Left renal pelvis (tissue), 4 donors: ENCODE measurements around the gene NSMF. TPM values are rescaled to one million over a fixed set of nuclear protein-coding genes. Genes with fewer than 3 reads are reported as not detected.

Source experiments
- DNase-seq, 4 donors: peaks; one replicate each; pipeline ENCODE4 v3.0.0-alpha.2; 2013; ENCODE audit warnings: low read depth in 4 of 4, low spot score in 3 of 4
- polyA plus RNA-seq, 4 donors: library from polyadenylated mRNA; unstranded; fragments of 120-200 nt; gene quantifications; one replicate each; pipeline ENCODE4 v1.2.1, GENCODE V29; 2013; ENCODE audit not compliant: insufficient read length in 4 of 4

The NSMF gene
- polyA plus RNA-seq, 4 donors: 40.4 to 51.3 (median 46.4) TPM

DNA sequence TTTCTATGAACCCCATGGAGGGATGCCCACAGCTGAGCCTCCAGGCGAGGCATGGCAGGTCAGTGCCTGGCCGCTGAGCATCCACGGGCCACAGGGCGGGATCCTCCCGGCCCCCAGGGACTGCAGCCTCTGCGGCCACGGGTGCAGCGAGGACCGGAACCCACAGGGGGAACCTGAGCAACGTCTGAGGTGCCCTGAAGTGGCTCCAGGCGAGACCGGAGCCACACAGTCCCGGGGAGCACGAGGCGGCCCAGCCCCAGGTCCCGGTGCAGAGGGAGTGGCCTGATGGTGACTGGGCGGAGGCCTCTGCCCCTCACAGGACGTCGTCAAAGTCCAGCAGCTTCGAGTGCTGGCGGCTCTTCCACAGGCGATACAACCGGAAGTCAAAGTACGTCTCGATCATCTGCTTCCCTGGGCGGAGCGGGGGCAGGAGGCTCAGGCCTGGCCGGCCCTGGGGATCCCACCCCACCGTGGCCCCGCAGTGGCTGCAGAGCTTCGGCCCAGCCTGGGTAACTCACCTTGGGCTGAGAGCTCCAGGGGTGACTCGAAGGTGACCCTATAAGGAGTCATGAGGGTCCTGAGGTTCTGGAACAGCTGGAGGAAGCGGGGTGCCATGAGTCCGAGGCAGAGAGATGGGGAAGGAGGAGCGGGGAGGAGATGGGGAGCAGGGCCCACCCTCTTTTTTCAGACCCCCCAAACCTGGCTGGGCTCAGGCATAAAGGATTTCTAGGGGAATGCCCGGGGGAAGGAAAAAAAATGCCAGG lies 9.9 kb downstream of the NSMF start:
- DNase-seq: no peak

DNA sequence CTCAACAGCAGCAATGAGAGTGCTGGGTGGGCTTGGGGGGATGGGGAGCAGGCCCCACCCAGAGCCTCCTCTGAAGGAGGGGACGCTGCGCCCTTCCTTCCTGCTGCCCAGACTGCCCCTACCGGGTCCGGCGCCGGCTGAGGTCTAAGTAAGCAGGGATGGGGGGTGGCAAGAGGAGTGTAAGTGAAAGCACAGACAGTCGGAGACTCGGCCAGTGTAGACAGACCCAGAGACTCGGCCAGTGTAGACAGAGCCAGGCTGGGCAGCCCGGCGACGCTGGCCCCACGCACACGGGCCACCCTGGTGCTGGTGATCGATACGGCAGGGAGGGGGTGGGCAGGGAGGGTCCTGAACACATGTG lies 10.6 kb downstream of the NSMF start:
- DNase-seq: no peak

DNA sequence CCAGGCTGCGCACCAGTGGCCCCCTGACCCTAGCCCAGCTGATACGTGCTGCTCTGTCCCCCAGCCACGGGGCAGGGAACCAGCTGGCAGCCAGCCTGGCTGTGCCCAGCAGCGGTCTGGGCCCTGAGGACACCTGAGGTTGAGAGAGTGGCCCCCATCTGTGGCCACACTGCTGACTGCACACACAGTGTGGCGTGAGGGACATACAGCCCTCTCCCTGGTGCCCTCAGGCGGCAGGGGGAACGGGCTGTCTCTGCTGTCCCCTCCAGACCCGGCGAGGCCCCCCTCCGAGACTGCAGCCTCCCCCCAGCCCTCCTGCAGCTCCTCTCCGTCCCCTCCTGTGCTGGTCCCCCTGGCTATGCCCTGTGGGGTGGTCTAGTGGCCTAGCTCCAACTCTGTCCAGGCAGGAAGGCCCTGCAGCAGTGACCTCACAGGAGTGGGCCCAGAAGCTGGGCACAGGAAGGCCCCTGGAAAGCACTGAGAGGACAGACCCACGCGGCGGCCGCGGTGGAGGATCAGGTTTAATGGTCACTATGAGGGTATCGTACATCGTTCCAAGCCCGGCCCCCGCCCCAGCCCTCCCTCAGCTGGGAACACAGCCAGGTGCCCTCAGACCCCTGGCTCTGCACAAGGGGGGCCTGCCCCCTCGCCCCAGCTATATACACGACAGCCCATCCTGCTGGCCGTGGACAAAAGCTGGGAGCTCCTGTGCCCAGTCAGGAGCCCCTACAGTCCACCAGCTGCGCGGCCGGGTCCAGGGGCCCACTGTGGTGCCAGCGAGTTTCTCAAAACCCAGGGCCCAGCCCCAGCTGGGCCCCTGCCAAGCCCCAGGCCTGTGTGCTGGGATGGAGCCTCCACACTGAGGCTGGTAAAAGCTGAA lies 11.2 kb downstream of the NSMF start:
- no peak for DNase-seq

DNA sequence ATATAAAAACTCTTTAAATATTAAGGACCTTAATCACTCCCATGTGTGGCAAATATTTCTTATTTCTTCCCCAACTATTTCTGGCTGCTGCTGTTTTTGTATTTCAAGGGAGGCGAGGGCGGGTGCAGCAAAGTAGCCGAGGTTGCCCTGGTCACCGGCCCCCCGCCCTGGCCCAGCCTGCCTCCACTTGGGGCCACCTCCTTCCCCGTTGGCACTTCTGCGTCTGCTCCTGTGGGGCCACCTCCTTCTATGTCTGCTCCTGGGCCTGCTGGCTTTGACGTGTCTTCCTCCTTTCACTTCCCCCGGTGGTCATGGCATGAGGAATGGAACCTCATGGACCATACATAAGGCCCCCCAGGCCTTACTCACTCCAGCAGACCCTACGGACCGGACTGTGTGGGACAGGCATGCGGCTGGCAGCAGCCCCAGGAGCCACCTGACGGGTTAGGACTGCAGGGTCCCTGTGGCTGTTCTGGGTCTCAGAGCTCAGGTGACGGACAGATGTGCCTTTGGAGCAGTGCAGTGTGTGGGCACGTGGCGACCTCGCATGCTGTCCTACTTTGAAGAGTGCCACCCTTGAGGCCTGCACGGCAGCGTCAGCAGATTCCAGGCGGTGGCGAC lies 12.2 kb downstream of the NSMF start:
- DNase-seq: no peak

DNA sequence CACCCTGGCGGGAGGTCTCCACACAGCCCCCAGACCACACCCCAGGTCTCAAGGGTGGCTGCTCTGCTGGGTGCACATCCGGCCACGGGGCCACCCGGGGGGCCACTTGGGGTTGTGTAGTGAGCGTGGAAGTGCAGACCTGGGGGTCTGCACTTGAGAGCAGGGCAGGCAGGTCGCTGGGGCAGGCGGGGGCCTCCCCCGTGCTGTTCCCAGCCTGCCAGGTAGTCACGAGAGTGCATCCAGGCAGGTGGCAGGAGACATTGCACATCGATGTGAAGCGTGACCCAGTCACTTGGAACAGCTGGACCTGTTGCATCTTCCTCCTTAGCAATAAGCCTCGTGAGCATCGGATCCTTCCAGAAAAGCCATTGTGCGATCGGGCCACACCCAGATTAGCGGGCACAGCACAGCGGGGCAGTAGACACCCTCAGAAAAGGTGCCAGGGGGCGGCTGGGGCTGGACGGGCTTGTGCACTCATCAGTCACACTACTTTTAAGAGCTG lies 13.2 kb downstream of the NSMF start:
- no peak for DNase-seq

DNA sequence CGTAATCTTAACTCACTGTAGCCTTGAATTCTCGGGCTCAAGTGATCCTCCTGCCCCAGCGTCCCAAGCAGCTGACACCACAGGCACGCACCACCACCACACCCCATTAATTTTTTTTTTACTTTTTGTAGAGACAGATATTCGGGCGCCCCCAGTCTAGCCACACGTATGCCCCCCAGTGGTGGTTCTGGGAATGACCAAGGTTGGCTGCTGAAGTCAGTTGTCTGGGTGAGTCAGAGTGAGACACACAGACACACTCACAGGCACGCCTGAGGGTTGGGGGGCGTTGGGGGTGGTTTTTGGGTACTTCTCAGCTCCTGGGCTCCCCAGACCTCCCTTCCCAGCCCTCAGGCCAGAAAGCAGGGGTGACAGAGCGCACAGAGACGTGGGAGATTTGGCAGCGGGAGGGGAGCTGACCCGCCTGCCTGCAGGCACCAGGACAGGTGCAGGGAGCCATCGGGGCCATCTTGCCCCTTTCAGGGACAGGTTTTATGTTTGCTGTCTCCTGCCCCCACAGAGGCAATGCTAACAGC lies 13.8 kb downstream of the NSMF start:
- DNase-seq: no peak

DNA sequence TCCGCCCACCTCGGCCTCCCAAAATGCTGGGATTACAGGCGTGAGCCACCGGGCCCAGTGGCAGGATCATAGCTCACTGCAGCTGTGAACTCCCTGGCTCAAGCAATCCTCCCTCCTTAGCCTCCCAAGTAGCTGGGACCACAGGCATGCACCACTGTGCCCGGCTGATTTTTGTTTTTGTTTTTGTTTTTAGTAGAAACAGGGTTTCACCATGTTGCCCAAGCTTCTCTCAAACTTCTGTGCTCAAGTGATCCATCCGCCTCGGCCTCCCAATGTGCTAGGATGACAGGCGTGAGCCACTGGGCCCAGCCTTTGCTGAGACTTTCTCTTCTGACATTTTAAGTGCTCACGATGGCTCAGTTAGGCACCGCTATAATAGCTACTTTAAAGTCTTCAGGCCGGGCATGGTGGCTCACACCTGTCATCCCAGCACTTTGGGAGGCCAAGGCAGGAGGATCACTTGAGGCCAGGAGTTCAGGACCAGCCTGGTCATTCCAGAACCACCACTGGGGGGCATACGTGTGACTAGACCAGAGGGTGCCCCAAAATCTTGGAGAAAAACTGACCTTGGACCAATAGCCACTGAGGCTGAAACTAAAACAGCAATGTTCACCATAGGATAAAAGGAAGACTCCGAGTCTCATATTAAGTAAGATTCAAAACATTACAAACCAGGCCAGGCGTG lies 14.9 kb downstream of the NSMF start:
- DNase-seq: no peak

DNA sequence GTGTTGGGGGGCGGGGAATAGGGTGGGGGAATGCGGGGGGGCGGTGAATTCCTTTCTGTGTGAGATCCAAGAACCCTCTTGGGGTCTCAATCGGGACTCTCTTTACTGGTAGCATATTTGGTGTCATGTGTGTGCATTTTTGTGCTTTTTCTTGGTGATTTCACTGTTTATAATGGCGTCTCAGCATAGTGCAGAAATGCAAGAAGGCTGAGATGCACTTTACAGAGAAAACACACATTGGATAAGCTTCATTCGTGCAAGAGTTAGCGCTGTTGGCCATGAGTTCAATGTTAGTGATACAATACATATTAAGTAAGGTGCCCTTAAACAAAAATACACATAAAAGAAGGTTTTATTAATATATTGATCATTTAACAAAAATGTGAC lies 17.2 kb downstream of the NSMF start:
- no peak for DNase-seq

DNA sequence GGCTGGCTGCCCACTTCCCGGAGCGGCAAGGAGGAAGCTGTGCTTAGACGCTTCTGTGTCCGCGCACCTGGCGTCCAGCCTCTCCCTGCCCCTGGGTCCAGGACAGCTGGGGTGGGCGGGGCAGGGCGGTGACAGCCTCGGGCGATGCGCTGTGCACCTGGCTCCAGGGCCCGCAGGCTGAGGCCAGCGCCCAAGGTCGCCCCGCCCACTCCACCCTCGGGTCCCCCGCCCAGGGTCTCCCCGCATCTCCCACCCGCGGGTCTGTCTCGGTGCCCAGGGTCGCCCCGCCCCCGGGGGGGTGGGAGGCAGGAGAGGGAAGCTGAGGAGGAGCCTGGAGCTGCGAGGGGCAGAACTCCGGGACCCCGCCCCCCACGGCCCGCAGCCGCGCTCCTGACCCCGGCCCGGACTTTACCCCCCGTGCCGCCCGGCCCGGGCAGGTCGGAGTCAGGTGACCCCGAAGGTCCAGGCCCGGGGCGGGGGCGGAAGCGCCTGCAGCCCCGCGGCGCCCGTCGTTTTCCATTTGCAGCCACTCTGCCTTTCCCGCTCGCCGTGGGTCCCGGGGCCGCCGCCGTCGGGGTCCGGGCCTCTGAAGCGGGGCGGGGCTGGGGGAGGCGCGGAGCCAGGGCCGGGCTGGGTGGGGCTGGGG lies 17.7 kb downstream of the NSMF start, which contains the start of gene ENTPD8:
Gene ENTPD8 (minus strand): TSS at position 69 of the 646 bp plus-strand sequence. CDS start 3,072 bp downstream, outside the sequence.
- DNase-seq: no peak

DNA sequence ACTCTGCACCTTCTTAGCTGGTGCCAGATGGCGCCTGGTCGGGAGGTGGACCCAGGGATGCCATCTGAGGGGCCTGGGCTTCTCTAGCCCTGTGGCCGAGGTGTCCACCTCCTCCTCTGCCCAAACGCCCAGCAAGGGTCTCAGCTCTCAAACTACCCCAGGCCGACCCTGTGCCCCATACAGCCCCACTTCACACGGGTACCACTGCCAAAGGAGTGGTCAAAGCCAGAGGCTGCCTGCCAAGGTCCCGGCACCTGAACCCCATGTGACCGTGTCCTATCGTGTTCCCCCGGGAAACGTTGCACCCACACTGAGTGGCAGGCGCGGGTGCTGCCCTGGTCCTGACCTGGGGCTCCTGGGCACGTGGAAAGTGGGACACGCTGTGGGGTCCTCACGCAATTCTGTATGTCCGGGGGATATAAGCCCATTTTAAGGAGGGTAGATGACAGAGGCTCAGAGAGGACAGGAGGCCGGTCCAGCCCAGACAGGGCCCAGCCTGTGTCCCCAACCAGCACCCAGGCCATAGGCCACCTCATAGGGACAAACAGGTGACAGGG lies 19.9 kb downstream of the NSMF start:
- DNase-seq: no peak

DNA sequence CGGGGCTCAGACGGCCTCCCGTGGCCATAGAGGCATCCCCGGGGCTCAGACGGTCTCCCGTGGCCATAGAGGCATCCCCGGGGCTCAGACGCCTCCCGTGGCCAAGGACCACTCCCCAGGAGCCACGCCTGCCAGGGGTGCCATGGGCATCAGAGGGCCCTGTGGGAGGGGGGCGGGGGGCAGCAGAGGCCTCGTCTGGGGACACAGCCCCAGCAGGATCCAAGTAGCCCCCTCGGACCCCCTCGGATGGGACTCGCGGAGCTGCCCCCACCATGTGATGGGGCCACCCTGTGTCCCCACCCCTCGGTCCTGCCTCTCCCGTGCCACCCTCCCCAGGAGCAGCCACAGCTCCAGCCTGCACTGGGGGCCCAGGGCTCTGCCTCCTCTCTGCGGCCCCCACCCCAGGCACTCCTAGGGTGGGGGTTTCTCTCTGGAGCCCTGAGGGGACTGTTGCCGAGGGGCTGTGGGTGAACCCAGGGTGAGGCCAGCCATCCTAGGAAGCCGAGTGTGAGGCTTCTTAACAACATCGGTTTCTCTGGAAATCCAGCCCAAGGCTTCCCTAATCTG lies 20.5 kb downstream of the NSMF start:
- DNase-seq: no peak

DNA sequence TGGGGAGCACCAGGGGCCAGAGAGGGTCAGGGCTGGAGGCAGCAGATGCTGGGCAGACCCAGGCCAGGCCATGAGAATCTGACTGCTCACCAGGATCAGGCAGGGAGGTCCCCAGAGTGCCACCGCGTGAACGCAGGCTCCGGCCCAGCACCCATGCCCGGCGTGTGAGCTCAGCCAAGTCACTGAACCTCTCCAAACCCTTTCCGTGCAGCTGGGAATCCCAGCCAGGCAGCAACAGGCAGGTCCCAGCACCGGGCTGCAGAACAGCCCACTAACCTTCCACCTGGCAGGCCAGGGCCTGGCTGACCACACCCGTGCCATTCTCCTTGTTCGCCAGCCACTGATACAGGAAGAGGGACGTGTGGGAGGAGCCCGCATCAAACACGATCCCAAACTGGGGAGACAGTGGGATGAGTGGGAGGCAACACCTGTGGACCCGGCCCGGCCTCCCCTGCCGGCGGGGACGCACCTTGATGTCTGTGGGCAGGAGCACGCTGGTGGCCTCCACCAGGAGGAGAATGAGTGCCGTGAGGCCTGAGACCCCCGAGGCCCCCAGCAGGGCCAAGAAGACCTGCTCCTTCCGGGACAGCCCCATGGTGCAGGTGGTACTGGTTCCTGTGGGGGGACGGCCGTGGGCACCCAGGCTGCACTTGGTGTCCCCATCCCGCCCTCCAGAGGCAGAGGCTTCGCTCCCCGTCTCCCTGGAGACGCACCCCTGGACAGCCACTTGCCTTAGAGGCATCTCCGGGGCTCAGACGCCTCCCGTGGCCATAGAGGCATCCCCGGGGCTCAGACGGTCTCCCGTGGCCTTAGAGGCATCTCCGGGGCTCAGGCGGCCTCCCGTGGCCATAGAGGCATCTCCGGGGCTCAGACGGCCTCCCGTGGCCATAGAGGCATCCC lies 21.2 kb downstream of the NSMF start:
- DNase-seq: no peak

DNA sequence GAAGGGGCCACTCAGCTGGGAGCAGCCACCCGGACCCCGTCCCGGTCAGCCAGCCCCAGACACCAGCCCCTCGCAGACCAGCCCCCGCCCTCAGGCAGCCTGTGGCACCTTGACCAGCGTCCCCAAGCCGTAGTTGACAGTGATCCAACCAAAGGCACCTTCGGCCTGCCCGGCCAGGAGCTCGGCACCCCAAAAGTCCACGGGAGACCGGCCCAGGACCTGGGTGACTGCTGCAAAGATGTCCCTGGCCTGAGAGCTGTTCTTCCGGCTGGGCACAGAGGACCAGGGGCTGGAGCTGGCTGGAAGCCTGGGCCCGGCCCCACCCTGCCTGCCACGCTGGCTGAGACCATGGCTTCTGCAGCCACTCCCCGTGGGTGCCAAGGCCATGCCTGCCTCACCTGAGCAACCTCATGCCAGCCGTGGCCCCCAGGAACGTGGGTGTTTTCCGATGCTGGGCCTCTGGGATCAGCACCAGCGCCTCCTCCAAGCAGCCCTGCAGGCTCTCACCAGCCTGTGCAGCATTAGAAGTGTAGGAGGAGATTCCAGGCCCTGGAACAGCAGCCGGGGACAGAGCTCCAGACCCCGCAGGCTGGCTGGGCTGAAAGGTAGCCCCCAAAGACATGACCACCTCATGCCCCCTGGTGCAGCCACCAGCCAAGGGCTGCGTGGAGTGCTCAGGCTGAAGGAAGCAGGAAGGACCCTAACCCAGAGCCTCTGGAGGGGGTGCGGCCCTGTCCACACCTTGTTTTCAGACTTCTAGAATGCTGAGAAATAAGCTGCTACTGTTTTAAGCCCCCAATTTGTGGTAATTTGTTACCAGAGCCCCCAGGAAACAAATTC lies 22.2 kb downstream of the NSMF start:
- DNase-seq: no peak

DNA sequence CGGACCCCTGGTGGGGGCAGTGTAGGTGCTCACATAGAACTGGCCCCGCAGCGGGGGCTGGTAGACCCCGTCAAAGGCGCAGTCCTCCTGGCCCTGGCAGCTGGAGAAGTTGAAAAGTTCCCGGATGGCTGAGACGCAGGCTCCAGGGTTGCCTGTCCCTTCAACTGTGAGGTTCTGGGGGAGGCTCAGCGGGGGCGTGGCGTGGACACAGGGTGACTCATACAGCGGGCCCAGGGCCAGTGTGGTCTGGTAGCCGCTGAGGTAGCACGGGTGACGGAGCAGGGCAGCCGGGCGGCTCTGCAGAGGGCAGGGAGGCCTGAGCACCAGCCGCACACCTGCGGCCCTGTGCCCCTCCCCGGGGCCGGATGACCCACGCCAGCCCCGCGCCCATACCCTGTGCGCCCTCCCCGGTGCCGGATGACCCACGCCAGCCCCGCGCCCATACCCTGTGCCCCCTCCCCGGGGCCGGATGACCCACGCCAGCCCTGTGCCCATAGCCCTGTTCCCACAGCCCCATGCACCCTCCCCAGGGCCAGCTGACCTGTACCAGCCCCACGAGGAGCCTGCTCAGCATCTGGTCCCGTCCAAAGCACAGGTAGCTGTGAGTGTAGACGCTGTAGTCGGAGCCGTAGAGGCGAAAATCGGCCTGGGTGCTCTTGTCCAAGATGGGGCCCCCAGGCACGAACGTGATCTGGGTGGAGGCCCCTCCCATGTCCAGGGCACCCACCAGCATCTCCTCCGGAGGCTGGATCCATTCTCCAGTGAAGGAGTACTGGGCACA lies 23.0 kb downstream of the NSMF start:
- DNase-seq: no peak

DNA sequence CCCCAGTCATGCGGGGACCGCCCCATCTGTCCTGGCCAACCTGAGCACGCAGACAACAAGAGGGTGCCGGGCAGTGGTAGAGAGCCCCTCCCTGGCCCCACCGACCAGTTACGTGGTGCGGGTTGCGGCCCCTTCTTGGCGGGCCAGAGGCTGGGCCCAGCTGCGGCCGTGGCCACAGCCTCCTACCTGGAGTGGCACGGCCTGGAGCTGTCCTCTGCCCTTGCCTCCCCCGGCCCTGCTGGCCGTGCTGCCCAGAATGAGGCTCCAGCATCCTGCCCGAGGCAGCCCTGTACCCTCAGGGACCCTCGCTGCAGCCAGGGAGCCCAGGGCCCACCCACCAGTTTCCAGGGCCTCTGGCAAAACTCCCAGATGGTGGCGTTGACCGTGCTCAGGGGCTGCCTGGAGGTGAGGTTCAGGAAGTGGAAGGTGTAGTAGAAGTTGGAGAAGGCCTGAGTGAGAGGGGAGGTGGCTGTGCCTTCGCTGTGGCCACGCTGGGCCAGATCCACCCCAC lies 23.7 kb downstream of the NSMF start:
- no peak for DNase-seq
